GM23338 (cell line): ENCODE measurements around the gene SEC14L1. TPM values are rescaled to one million over a fixed set of nuclear protein-coding genes. Genes with fewer than 3 reads are reported as not detected.
"Not testable (repeated sequence)": the region's sequence is repeated elsewhere in the genome, so short reads cannot be mapped to it uniquely, and the experiment has no call there.

Experiments used
- ATAC-seq: fragments of 200-7000 bp; cut with Tn5 transposase; 3 replicates; pipeline ENCODE4 v1.9.1; 2020
- DNase-seq: peaks from one replicate; pipeline ENCODE4 v3.0.0-alpha.2; 2015; ENCODE audit warnings: low spot score
- H2AFZ ChIP-seq: fragments of 200-600 bp; sonication (generic); 2 replicates; pipeline ENCODE4 v1.8.0; 2016; ENCODE audit warnings: antibody characterized with exemption, mild to moderate bottlenecking, moderate library complexity
- H3F3A ChIP-seq: fragments of 200-600 bp; sonication (generic); replicated peaks from 2 replicates; pipeline ENCODE4 v1.8.0; 2017; ENCODE audit warnings: antibody characterized with exemption, mixed run types, low read depth
- H3K27ac ChIP-seq: fragments of 200-600 bp; sonication (generic); 2 replicates; pipeline ENCODE4 v1.6.1; 2016; ENCODE audit warnings: low read depth
- H3K27me3 ChIP-seq: fragments of 200-600 bp; sonication (generic); 2 replicates; pipeline ENCODE4 v1.8.0; 2016; ENCODE audit warnings: mild to moderate bottlenecking, mixed run types, moderate library complexity; ENCODE audit not compliant: insufficient read depth
- H3K36me3 ChIP-seq: fragments of 200-600 bp; sonication (generic); 2 replicates; pipeline ENCODE4 v1.8.0; 2016; ENCODE audit warnings: mild to moderate bottlenecking; ENCODE audit not compliant: insufficient read depth
- H3K4me1 ChIP-seq: fragments of 200-600 bp; sonication (generic); 2 replicates; pipeline ENCODE4 v1.8.0; 2016; ENCODE audit warnings: mild to moderate bottlenecking, moderate library complexity; ENCODE audit not compliant: insufficient read depth
- H3K4me2 ChIP-seq: fragments of 200-600 bp; sonication (generic); 2 replicates; pipeline ENCODE4 v1.7.1; 2017; ENCODE audit warnings: mixed run types
- H3K4me3 ChIP-seq: fragments of 200-600 bp; sonication (generic); 2 replicates; pipeline ENCODE4 v1.6.1; 2016; ENCODE audit warnings: mixed run types
- H3K79me2 ChIP-seq: fragments of 200-600 bp; sonication (generic); replicated peaks from 2 replicates; pipeline ENCODE4 v1.8.0; 2017; ENCODE audit warnings: mild to moderate bottlenecking; ENCODE audit not compliant: insufficient read depth
- H3K9me2 ChIP-seq: fragments of 200-600 bp; sonication (generic); 2 replicates; pipeline ENCODE4 v1.8.0; 2017; ENCODE audit not compliant: insufficient read depth
- H4K20me1 ChIP-seq: fragments of 200-600 bp; sonication (generic); replicated peaks from 2 replicates; pipeline ENCODE4 v1.8.0; 2017; ENCODE audit warnings: mild to moderate bottlenecking; ENCODE audit not compliant: insufficient read depth
- H3K27ac Mint-ChIP-seq: 2 replicates; pipeline ENCODE4 v1.8.0; 2020; ENCODE audit warnings: inconsistent platforms, mild to moderate bottlenecking, moderate library complexity, mixed read lengths
- H3K27me3 Mint-ChIP-seq: 3 replicates; pipeline ENCODE4 v1.8.0; 2022; ENCODE audit warnings: low read depth, mild to moderate bottlenecking, moderate library complexity, mixed read lengths, inconsistent platforms; ENCODE audit not compliant: insufficient read depth, poor library complexity
- H3K36me3 Mint-ChIP-seq: 3 replicates; pipeline ENCODE4 v1.8.0; 2021; ENCODE audit warnings: low read depth, mild to moderate bottlenecking, inconsistent platforms, moderate library complexity, mixed read lengths
- H3K4me1 Mint-ChIP-seq: 3 replicates; pipeline ENCODE4 v1.8.0; 2020; ENCODE audit warnings: mild to moderate bottlenecking, inconsistent platforms, mixed read lengths
- H3K4me3 Mint-ChIP-seq: 3 replicates; pipeline ENCODE4 v1.8.0; 2021; ENCODE audit warnings: moderate library complexity, mild to moderate bottlenecking, inconsistent platforms, mixed read lengths
- H3K9me3 Mint-ChIP-seq: 3 replicates; pipeline ENCODE4 v1.8.0; 2020; ENCODE audit warnings: moderate library complexity, mild to moderate bottlenecking, inconsistent platforms, mixed read lengths
- CREB1 ChIP-seq: fragments of 250-450 bp; sonication (Bioruptor Pico); IDR thresholded peaks from 2 replicates; pipeline ENCODE4 v1.5.0; 2020; ENCODE audit warnings: low read depth, mild to moderate bottlenecking, moderate library complexity
- CTCF ChIP-seq, 2 experiments: fragments of 200-600 bp in 1 of 2; sonication (generic) in 1 of 2; conservative IDR thresholded peaks; 2 replicates each; pipeline versions ENCODE4 v1.5.1 to v1.6.1; 2016 to 2017; ENCODE audit warnings: antibody characterized with exemption in 2 of 2, low read depth in 2 of 2, mild to moderate bottlenecking in 2 of 2, moderate library complexity in 1 of 2
- EZH2phosphoT487 ChIP-seq: fragments of 200-600 bp; sonication (generic); IDR thresholded peaks from one replicate; pipeline ENCODE4 v1.8.1; 2018; ENCODE audit warnings: antibody characterized with exemption; ENCODE audit not compliant: unreplicated experiment
- polyA plus RNA-seq: library from polyadenylated mRNA; unstranded; fragments of >200 nt; fragmentation: Nextera tagmentation; extraction: Ambion mirVana; gene quantifications from 2 replicates; pipeline ENCODE4 v1.2.1, GENCODE V29; 2016
- total RNA-seq: library from RNA; depleted of rRNA; stranded (reverse); fragments of >200 nt; shearing (Covaris generic); gene quantifications from 2 replicates; pipeline ENCODE4 v1.2.3, GENCODE V29; 2014

The SEC14L1 gene
- total and polyA plus RNA-seq, 2 experiments from 2014 or later: 26.8 to 54.8 TPM

- H3K9me3 Mint-ChIP-seq: no peaks in the 10 kb centered on the region
- H3K4me3 Mint-ChIP-seq: no peak overlapping the region
- H3K27me3 Mint-ChIP-seq: peaks cover 14% of the 10 kb centered on the region
- H3K4me1 Mint-ChIP-seq: peaks cover 11% of the 10 kb centered on the region
- H3K27ac Mint-ChIP-seq: no peak overlapping the region
- no peaks in the 10 kb centered on the region for H3F3A ChIP-seq
- H3K9me2 ChIP-seq: no peaks in the 10 kb centered on the region
- no peak overlapping the region; the same call in 1 of the 2 replicates for H2AFZ ChIP-seq
- no peaks in the 10 kb centered on the region for H3K27me3 ChIP-seq
- no peaks in the 10 kb centered on the region; the same call in 1 of the 2 replicates for H4K20me1 ChIP-seq
- peak; percentile 56 for ATAC-seq
- no peaks in the 10 kb centered on the region for H3K36me3 ChIP-seq
- TF ChIP-seq EZH2phosphoT487 (no peak), CTCF (conservative IDR thresholded peaks at IDR 0.05; ENCODE audit: low read depth in 2 of 2) (0 out of 4 replicates have a peak, but pooled peaks of 1 of the 2 experiments have one; percentile 0)
- H3K27ac ChIP-seq: no peak overlapping the region
- H3K4me2 ChIP-seq: no peak overlapping the region
- H3K4me3 ChIP-seq: no peak overlapping the region
- H3K36me3 Mint-ChIP-seq: no peaks in the 10 kb centered on the region
- H3K79me2 ChIP-seq: no peaks in the 10 kb centered on the region
- DNase-seq: peak; percentile 38
- H3K4me1 ChIP-seq: no peaks in the 10 kb centered on the region
These were observed 114.4 kb downstream of the SEC14L1 start for GRCh38 chr17:77254951-77255825.

GRCh38 chr17:77255970-77256369, 115.2 kb downstream of the SEC14L1 start:
- H3K27ac ChIP-seq, H3K4me2 ChIP-seq, H3K9me3 Mint-ChIP-seq: not testable (repeated sequence)

GRCh38 chr17:77256710-77257109, 115.9 kb downstream of the SEC14L1 start:
- H3K4me1 ChIP-seq: no peaks in the 10 kb centered on the region
- Mint-ChIP-seq H3K9me3 (no peaks in the 10 kb centered on the region), H3K27ac (no peak overlapping the region), H3K36me3 (no peaks in the 10 kb centered on the region), H3K27me3 (peaks cover 14% of the 10 kb centered on the region), H3K4me1 (peaks cover 11% of the 10 kb centered on the region), H3K4me3 (no peak overlapping the region)
- no peak overlapping the region for H2AFZ ChIP-seq
- DNase-seq: no peak
- no peak overlapping the region for H3K4me2 ChIP-seq
- TF ChIP-seq CREB1 (CRISPR knock-in tag): no peak
- TF ChIP-seq CTCF (conservative IDR thresholded peaks at IDR 0.05; ENCODE audit: low read depth in 2 of 2): peak in 1 of 2 experiments; percentile 39; a peak in 2 of 4 replicates
- H3K9me2 ChIP-seq: no peaks in the 10 kb centered on the region
- H3K27ac ChIP-seq: no peak overlapping the region
- ATAC-seq: no peak
- H3F3A ChIP-seq: no peaks in the 10 kb centered on the region
- H3K27me3 ChIP-seq: no peaks in the 10 kb centered on the region
- no peaks in the 10 kb centered on the region for H3K79me2 ChIP-seq
- H4K20me1 ChIP-seq: no peaks in the 10 kb centered on the region
- no peaks in the 10 kb centered on the region for H3K36me3 ChIP-seq
- H3K4me3 ChIP-seq: no peak overlapping the region

More at GRCh38 chr17:77255970-77256369, 115.2 kb downstream of the SEC14L1 start:
- H3K4me1 ChIP-seq, H3K79me2 ChIP-seq, H3K36me3 Mint-ChIP-seq, H3K27ac Mint-ChIP-seq, H4K20me1 ChIP-seq, H2AFZ ChIP-seq, H3K4me3 Mint-ChIP-seq, ATAC-seq, H3K36me3 ChIP-seq, H3K27me3 ChIP-seq, H3F3A ChIP-seq, H3K4me3 ChIP-seq, H3K9me2 ChIP-seq, DNase-seq: not testable (repeated sequence)
- Mint-ChIP-seq H3K27me3 (peaks cover 14% of the 10 kb centered on the region), H3K4me1 (peaks cover 11% of the 10 kb centered on the region)
